ENCODE results near the gene PCGF5. TPM values are rescaled to one million over a fixed set of nuclear protein-coding genes. Genes with fewer than 3 reads are reported as not detected.
"Not testable (repeated sequence)": the region's sequence is repeated elsewhere in the genome, so short reads cannot be mapped to it uniquely, and the experiment has no call there.

Gene PCGF5
- total and polyA plus RNA-seq, 2 of the 8 experiments (the other 6 are each of a cell fraction or from before 2014, with no cell fraction given), result 5.8 to 8.4 TPM

DNA sequence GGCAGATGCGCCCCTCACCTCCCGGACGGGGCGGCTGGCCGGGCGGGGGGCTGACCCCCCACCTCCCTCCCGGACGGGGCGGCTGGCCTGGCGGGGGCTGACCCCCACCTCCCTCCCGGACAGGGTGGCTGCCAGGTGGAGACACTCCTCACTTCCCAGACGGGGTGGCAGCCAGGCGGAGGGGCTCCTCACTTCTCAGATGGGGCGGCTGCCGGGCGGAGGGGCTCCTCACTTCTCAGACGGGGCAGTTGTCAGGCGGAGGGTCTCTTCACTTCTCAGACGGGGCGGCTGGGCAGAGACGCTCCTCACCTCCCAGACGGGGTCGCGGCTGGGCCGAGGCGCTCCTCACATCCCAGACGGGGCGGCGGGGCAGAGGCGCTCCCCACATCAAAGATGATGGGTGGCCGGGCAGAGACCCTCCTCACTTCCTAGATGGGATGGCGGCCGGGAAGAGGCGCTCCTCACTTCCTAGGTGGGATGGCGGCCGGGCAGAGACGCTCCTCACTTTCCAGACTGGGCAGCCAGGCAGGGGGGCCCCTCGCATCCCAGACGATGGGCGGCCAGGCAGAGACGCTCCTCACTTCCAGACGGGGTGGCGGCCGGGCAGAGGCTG, 102.9 kb downstream of the PCGF5 start:
- H3K79me2 ChIP-seq (ENCODE audit: control insufficient read depth in 1 of 2, insufficient read depth in 2 of 2, low read length in 2 of 2); H4K20me1 ChIP-seq (replicated peaks in 1 of 2; ENCODE audit: control insufficient read depth in 1 of 2, insufficient read depth in 2 of 2, low read length in 2 of 2); H2BK120ac ChIP-seq (replicated peaks; ENCODE audit: low read depth, low read length); H2AFZ ChIP-seq (ENCODE audit: low read length); H3K4me3 ChIP-seq (ENCODE audit: extremely low read depth in 1 of 4, insufficient read depth in 2 of 4, low read depth in 3 of 4, low read length in 4 of 4); H3K4ac ChIP-seq (replicated peaks; ENCODE audit: insufficient read length, low read depth, low read length); H3K9ac ChIP-seq (replicated peaks in 1 of 4; ENCODE audit: extremely low read depth in 1 of 4, low read depth in 3 of 4, low read length in 3 of 4); H2AK5ac ChIP-seq (ENCODE audit: low read depth, low read length); H2BK20ac ChIP-seq (ENCODE audit: low read length); FAIRE-seq; H3K4me1 ChIP-seq (replicated peaks in 1 of 4; ENCODE audit: control insufficient read depth in 3 of 4, insufficient read depth in 4 of 4, low read length in 3 of 4); H3K27me3 ChIP-seq (replicated peaks in 1 of 4; ENCODE audit: control insufficient read depth in 3 of 4, extremely low read depth in 1 of 4, insufficient read depth in 3 of 4, low read length in 3 of 4); DNase-seq (ENCODE audit: low read depth in 1 of 2, low spot score in 2 of 2); H2BK5ac ChIP-seq (ENCODE audit: low read depth, low read length); H3K4me2 ChIP-seq (ENCODE audit: insufficient read depth in 1 of 2, low read depth in 2 of 2, low read length in 2 of 2); H3K56ac ChIP-seq (replicated peaks; ENCODE audit: insufficient read length, low read depth, low read length); H4K91ac ChIP-seq (replicated peaks; ENCODE audit: insufficient read length, low read length); H3K36me3 ChIP-seq (ENCODE audit: control insufficient read depth in 2 of 4, insufficient read depth in 4 of 4, low read length in 3 of 4); H3K14ac ChIP-seq (ENCODE audit: insufficient read length); H3K23me2 ChIP-seq (ENCODE audit: low read depth, low read length); POLR2A ChIA-PET (ENCODE audit: partially characterized antibody); H4K8ac ChIP-seq (ENCODE audit: extremely low read depth, insufficient read depth, low read length); H3K18ac ChIP-seq (ENCODE audit: extremely low read depth, low read length); H2BK12ac ChIP-seq (ENCODE audit: low read depth, low read length); H3K23ac ChIP-seq (ENCODE audit: insufficient read length); H3K79me1 ChIP-seq (ENCODE audit: low read depth, low read length); H3K27ac ChIP-seq (ENCODE audit: low read depth, low read length); H4K5ac ChIP-seq (ENCODE audit: insufficient read length, low read depth, low read length); H2BK15ac ChIP-seq (ENCODE audit: low read length); CTCF ChIA-PET (ENCODE audit: partially characterized antibody): not testable (repeated sequence)
- 97% methylated on average over 16 of the region's 44 CpGs; no CpG with 5 or more reads in 1 of the 2 experiments for WGBS, 2 experiments (ENCODE audit: extremely low coverage in 1 of 2, insufficient coverage in 1 of 2, insufficient read length in 1 of 2, insufficient replicate concordance in 2 of 2, low coverage in 1 of 2, low lambda C conversion rate in 2 of 2, missing lambda C conversion rate in 1 of 2)
- peaks cover 8 to 16% of the 10 kb centered on the region in 2 experiments for H3K9me3 ChIP-seq (ENCODE audit: insufficient read depth in 2 of 2, low read depth in 1 of 2, low read length in 1 of 2)
